Activated CD4-positive, alpha-beta T cell treated with anti-CD3 and anti-CD28 coated beads for 36 hours (primary cell): ENCODE data around the gene VWA7. TPM values are rescaled to one million over a fixed set of nuclear protein-coding genes. Genes with fewer than 3 reads are reported as not detected.

Experiments
- ATAC-seq: fragments of 200-7000 bp; cut with Tn5 transposase; one replicate; pipeline ENCODE4 v1.10.0; 2021; ENCODE audit warnings: mild to moderate bottlenecking, moderate library complexity
- CTCF ChIA-PET: fragments of 350-600 bp; sonication (Branson Sonifier 250); formaldehyde crosslinking; loops from one replicate; lab custom pipeline; 2021; ENCODE audit warnings: antibody characterized with exemption; lab: Charles Lee
- POLR2A ChIA-PET: fragments of 350-600 bp; sonication (Branson Sonifier 250); formaldehyde crosslinking; loops from one replicate; lab custom pipeline; 2021; ENCODE audit warnings: antibody characterized with exemption, inconsistent platforms; lab: Charles Lee
- DNase-seq: peaks from one replicate; pipeline ENCODE4 v3.0.0-alpha.2; 2020
- H3K27ac Mint-ChIP-seq: one replicate; pipeline ENCODE4 v1.8.0; 2021; ENCODE audit warnings: mixed read lengths
- H3K27me3 Mint-ChIP-seq: one replicate; pipeline ENCODE4 v1.8.0; 2021; ENCODE audit warnings: mixed read lengths
- H3K36me3 Mint-ChIP-seq: one replicate; pipeline ENCODE4 v1.8.0; 2021; ENCODE audit warnings: low read depth, mixed read lengths
- H3K4me1 Mint-ChIP-seq: one replicate; pipeline ENCODE4 v1.8.0; 2021; ENCODE audit warnings: mixed read lengths
- H3K4me3 Mint-ChIP-seq: one replicate; pipeline ENCODE4 v1.8.0; 2021; ENCODE audit warnings: mild to moderate bottlenecking, moderate library complexity, mixed read lengths
- H3K9me3 Mint-ChIP-seq: one replicate; pipeline ENCODE4 v1.8.0; 2021; ENCODE audit warnings: low read depth, mixed read lengths
- intact Hi-C, 2 experiments: fragments of 100-400 bp; cut with DNase I in 1 of 2; cut with micrococcal nuclease in 1 of 2; formaldehyde crosslinking; loops; one replicate each; pipeline versions ENCODE4 v1.14.2 to v1.15.1; 2022 to 2024; cut with DNase I, micrococcal nuclease
- total RNA-seq, 2 experiments: library from RNA; stranded (reverse); gene quantifications; one replicate each; pipeline ENCODE4 v1.2.3, GENCODE V29; 2021

Gene VWA7
- total RNA-seq, 2 experiments from 2014 or later: 1.4 to 1.5 TPM

GRCh38 chr6:31749301-31750036 lies 27.7 kb downstream of the VWA7 start:
- no peak overlapping the region for H3K4me3 Mint-ChIP-seq
- no peak for ATAC-seq
- H3K36me3 Mint-ChIP-seq: peaks cover 35% of the 10 kb centered on the region
- H3K9me3 Mint-ChIP-seq: no peaks in the 10 kb centered on the region
- no peaks in the 10 kb centered on the region for H3K4me1 Mint-ChIP-seq
- no peak overlapping the region for H3K27ac Mint-ChIP-seq
- CTCF ChIA-PET: no interaction called here
- POLR2A ChIA-PET: no interaction called here
- intact Hi-C loops: no loop called here
- DNase-seq: no peak
- H3K27me3 Mint-ChIP-seq: no peaks in the 10 kb centered on the region

GRCh38 chr6:31744422-31744821 lies 32.7 kb downstream of the VWA7 start:
- CTCF ChIA-PET: no interaction called here
- ATAC-seq (no peak), DNase-seq (no peak)
- intact Hi-C loops: no loop called here
- H3K4me1 Mint-ChIP-seq: peaks cover 15% of the 10 kb centered on the region
- POLR2A ChIA-PET: no interaction called here
- no peaks in the 10 kb centered on the region for H3K9me3 Mint-ChIP-seq
- no peaks in the 10 kb centered on the region for H3K27me3 Mint-ChIP-seq
- H3K27ac Mint-ChIP-seq: no peak overlapping the region
- peaks cover 67% of the 10 kb centered on the region for H3K36me3 Mint-ChIP-seq
- H3K4me3 Mint-ChIP-seq: no peak overlapping the region

- intact Hi-C loops: no loop called here
- peaks cover 31% of the 10 kb centered on the region for H3K4me1 Mint-ChIP-seq
- H3K27me3 Mint-ChIP-seq: no peaks in the 10 kb centered on the region
- POLR2A ChIA-PET: no interaction called here
- peaks cover 60% of the 10 kb centered on the region for H3K36me3 Mint-ChIP-seq
- ATAC-seq (no peak), DNase-seq (no peak)
- CTCF ChIA-PET: interaction anchor here (0.7 kb wide), 1 partner anchor 10 kb away, joined by 3 read pairs; no protein-coding TSS in a partner anchor
- H3K9me3 Mint-ChIP-seq: no peaks in the 10 kb centered on the region
- H3K27ac Mint-ChIP-seq: no peak overlapping the region
- no peak overlapping the region for H3K4me3 Mint-ChIP-seq
Observed at GRCh38 chr6:31742894-31743293, 34.2 kb downstream of the VWA7 start.

- Mint-ChIP-seq H3K27me3 (no peaks in the 10 kb centered on the region), H3K36me3 (peaks cover 53% of the 10 kb centered on the region), H3K4me3 (peak overlapping the region; percentile 86), H3K4me1 (peaks cover 41% of the 10 kb centered on the region), H3K27ac (no peak overlapping the region), H3K9me3 (no peaks in the 10 kb centered on the region)
- no peak for ATAC-seq
- CTCF ChIA-PET: interaction anchor here (0.6 to 1.6 kb wide), 4 partner anchors 12 to 38 kb away, joined by 3 to 5 read pairs (median 4); partner anchors contain the start of gene ABHD16A
- POLR2A ChIA-PET: interaction anchor here (0.6 to 0.7 kb wide), 2 partner anchors 65 to 728 kb away, joined by 3 to 4 read pairs; no protein-coding TSS in a partner anchor
- intact Hi-C loops: no loop called here
- DNase-seq: no peak
Observed at GRCh38 chr6:31741815-31742214, 35.3 kb downstream of the VWA7 start.

- H3K36me3 Mint-ChIP-seq: peaks cover 53% of the 10 kb centered on the region
Observed at GRCh38 chr6:31740397-31741223, 36.5 kb downstream of the VWA7 start.

GRCh38 chr6:31739639-31740396 lies 37.3 kb downstream of the VWA7 start, which contains the start of gene MSH5:
TSS of gene MSH5 (plus strand) at chr6:31740005. CDS start at chr6:31740467, 462 bp downstream.
- CTCF ChIA-PET: interaction anchor here (0.6 to 3.3 kb wide), 13 partner anchors 9 to 184 kb away, joined by 3 to 15 read pairs (median 4); partner anchors contain the start of genes LSM2 and LY6G6C
- H3K36me3 Mint-ChIP-seq: peaks cover 54% of the 10 kb centered on the region

More at GRCh38 chr6:31740397-31741223, 36.5 kb downstream of the VWA7 start:
- ATAC-seq (no peak), DNase-seq (no peak)
- no peaks in the 10 kb centered on the region for H3K9me3 Mint-ChIP-seq
- peak overlapping the region; percentile 86 for H3K4me3 Mint-ChIP-seq
- ChIA-PET CTCF (interaction anchor here (0.6 to 3.3 kb wide), 12 partner anchors 10 to 212 kb away, joined by 3 to 15 read pairs (median 3); partner anchors contain the start of gene ABHD16A), POLR2A (interaction anchor here (0.6 to 1.6 kb wide), 5 partner anchors 29 to 1105 kb away, joined by 3 to 7 read pairs (median 5); partner anchors contain the start of genes CSNK2B, GPANK1 and NEU1)
- peaks cover 46% of the 10 kb centered on the region for H3K4me1 Mint-ChIP-seq
- peak overlapping the region; percentile 86 for H3K27ac Mint-ChIP-seq
- intact Hi-C loops: no loop called here
- no peaks in the 10 kb centered on the region for H3K27me3 Mint-ChIP-seq

GRCh38 chr6:31737991-31738979 lies 38.8 kb downstream of the VWA7 start:
- Mint-ChIP-seq H3K36me3 (peaks cover 60% of the 10 kb centered on the region), H3K4me1 (peaks cover 61% of the 10 kb centered on the region), H3K27me3 (no peaks in the 10 kb centered on the region), H3K4me3 (peak overlapping the region; percentile 96), H3K27ac (peak overlapping the region; percentile 89), H3K9me3 (no peaks in the 10 kb centered on the region)
- peak; percentile 82 for DNase-seq
- ChIA-PET CTCF (interaction anchor here (0.5 to 3.3 kb wide), 18 partner anchors 9 to 190 kb away, joined by 3 to 15 read pairs (median 4); partner anchors contain the start of genes ABHD16A, BAG6, DDAH2 and HSPA1B), POLR2A (interaction anchor here (0.6 to 2.1 kb wide), 13 partner anchors 15 to 233 kb away, joined by 3 to 10 read pairs (median 3); partner anchors contain the start of genes ABHD16A, DDX39B, DXO and NEU1)
- intact Hi-C loops: loop anchor here (1.0 to 10.0 kb wide), 17 partner anchors 9 to 1467 kb away; partner anchors contain the start of genes LY6G5C (in 2 of the 2), PRRC2A (in 2 of the 2), ABHD16A (in 1 of the 2) and AGPAT1 (in 1 of the 2)
- peak; percentile 20 for ATAC-seq

More at GRCh38 chr6:31739639-31740396, 37.3 kb downstream of the VWA7 start, which contains the start of gene MSH5:
- Mint-ChIP-seq H3K9me3 (no peaks in the 10 kb centered on the region), H3K4me1 (peaks cover 46% of the 10 kb centered on the region), H3K27ac (peak within 1 kb of the TSS; percentile 86), H3K4me3 (peak within 1 kb of the TSS; percentile 96), H3K27me3 (no peaks in the 10 kb centered on the region)
- ATAC-seq: peak; percentile 87
- DNase-seq: peak; percentile 98
- intact Hi-C loops: loop anchor here (1.0 to 10.0 kb wide), 18 partner anchors 32 to 1465 kb away; partner anchors contain the start of genes LY6G5C (in 2 of the 2), VARS1 (in 2 of the 2), ABHD16A (in 1 of the 2) and AGPAT1 (in 1 of the 2)
- POLR2A ChIA-PET: interaction anchor here (0.5 to 1.6 kb wide), 8 partner anchors 30 to 1241 kb away, joined by 3 to 7 read pairs (median 4); partner anchors contain the start of genes CSNK2B, GPANK1 and NEU1

GRCh38 chr6:31737315-31737990 lies 39.7 kb downstream of the VWA7 start:
- Mint-ChIP-seq H3K9me3 (no peaks in the 10 kb centered on the region), H3K27me3 (no peaks in the 10 kb centered on the region), H3K4me3 (peak overlapping the region; percentile 96), H3K27ac (peak overlapping the region; percentile 89), H3K36me3 (peaks cover 56% of the 10 kb centered on the region), H3K4me1 (peaks cover 63% of the 10 kb centered on the region)
- intact Hi-C loops: loop anchor here (5.0 to 10.0 kb wide), 4 partner anchors 35 to 1467 kb away; partner anchors contain the start of genes AGPAT1 (in 1 of the 2), HSD17B8 (in 1 of the 2), RING1 (in 1 of the 2) and RNF5 (in 1 of the 2)
- ATAC-seq (no peak), DNase-seq (peak; percentile 32)
- ChIA-PET CTCF (interaction anchor here (0.6 to 3.3 kb wide), 14 partner anchors 8 to 1468 kb away, joined by 3 to 15 read pairs (median 4); partner anchors contain the start of genes ABHD16A, BAG6, DDAH2 and HSPA1B), POLR2A (interaction anchor here (0.6 to 2.1 kb wide), 11 partner anchors 16 to 1794 kb away, joined by 3 to 6 read pairs (median 3); partner anchors contain the start of genes ABHD16A, DDX39B, DXO and NEU1)
